ENCODE results near the gene IL18. TPM values are rescaled to one million over a fixed set of nuclear protein-coding genes. Genes with fewer than 3 reads are reported as not detected.

IL18 gene
- total RNA-seq, 1 donor from 2014 or later, result 72.1 TPM

DNA sequence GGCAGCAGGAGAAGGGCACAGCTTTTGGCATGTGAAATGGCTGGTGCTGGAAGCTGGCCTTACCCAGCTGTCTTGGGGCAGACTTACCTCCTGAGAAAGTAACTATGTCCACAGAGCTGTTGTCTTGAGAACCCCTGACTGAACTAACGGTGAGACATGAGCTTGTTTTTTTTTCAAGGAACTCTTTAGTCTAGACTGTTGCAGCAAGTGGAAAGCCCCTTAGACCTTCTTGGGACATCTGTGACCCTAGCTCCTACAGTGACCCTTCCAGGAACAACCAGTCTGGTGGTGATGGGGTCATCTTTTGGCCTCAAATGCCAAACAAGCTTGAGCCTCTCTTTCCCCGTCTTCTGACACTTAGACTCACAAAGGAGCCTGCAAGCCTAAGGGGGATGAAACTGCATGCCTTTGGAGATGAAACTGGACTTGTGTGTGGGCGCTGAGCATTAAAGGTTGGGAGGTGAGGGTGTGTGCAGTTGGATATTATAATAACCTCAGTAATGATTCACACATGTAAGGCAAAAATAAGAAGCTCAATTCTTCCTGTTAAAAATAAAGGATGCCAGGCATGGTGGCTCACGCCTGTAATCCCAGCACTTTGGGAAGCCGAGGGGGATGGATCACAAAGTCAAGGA, 41.8 kb downstream of the IL18 start:
- peak; percentile 28 for DNase-seq (ENCODE audit: low read depth)
- H3K27me3 ChIP-seq (ENCODE audit: control insufficient read depth, insufficient read depth, low read length), result no peaks in the 10 kb centered on the region
- no peaks in the 10 kb centered on the region for H3K36me3 ChIP-seq (ENCODE audit: control insufficient read depth, insufficient read depth, low read length)
- no peak for FAIRE-seq
- TF ChIP-seq, protein P1, sequence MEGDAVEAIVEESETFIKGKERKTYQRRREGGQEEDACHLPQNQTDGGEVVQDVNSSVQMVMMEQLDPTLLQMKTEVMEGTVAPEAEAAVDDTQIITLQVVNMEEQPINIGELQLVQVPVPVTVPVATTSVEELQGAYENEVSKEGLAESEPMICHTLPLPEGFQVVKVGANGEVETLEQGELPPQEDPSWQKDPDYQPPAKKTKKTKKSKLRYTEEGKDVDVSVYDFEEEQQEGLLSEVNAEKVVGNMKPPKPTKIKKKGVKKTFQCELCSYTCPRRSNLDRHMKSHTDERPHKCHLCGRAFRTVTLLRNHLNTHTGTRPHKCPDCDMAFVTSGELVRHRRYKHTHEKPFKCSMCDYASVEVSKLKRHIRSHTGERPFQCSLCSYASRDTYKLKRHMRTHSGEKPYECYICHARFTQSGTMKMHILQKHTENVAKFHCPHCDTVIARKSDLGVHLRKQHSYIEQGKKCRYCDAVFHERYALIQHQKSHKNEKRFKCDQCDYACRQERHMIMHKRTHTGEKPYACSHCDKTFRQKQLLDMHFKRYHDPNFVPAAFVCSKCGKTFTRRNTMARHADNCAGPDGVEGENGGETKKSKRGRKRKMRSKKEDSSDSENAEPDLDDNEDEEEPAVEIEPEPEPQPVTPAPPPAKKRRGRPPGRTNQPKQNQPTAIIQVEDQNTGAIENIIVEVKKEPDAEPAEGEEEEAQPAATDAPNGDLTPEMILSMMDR (IDR thresholded peaks at IDR 0.05; ENCODE audit: insufficient read depth, low read length, severe bottlenecking), result no peak
- H3K4me3 ChIP-seq (ENCODE audit: low read depth, low read length), result no peak overlapping the region

DNA sequence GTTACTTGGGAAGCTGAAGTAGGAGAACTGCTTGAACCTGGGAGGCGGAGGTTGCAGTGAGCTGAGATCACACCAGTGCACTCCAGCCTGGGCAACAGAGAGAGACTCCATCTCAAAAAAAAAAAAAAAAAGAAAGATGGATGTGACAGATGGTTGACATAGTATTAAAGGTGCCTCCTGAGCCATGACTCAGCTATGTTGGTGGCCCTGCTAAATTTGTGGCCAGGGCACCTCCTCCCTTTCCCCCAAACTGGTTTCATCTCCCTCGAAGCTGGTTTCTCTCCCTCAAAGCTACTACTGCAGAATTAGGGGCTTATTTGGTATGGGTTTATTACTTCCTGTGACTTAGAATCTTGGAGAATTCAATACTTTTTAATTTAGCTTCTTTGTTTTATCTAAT, 45.7 kb downstream of the IL18 start:
- TF ChIP-seq, protein P1 (IDR thresholded peaks at IDR 0.05; ENCODE audit: insufficient read depth, low read length, severe bottlenecking), result no peak
- DNase-seq (ENCODE audit: low read depth) (no peak), FAIRE-seq (no peak)
- Histone ChIP-seq H3K36me3 (ENCODE audit: control insufficient read depth, insufficient read depth, low read length) (no peaks in the 10 kb centered on the region), H3K27me3 (ENCODE audit: control insufficient read depth, insufficient read depth, low read length) (no peaks in the 10 kb centered on the region), H3K4me3 (ENCODE audit: low read depth, low read length) (no peak overlapping the region)

DNA sequence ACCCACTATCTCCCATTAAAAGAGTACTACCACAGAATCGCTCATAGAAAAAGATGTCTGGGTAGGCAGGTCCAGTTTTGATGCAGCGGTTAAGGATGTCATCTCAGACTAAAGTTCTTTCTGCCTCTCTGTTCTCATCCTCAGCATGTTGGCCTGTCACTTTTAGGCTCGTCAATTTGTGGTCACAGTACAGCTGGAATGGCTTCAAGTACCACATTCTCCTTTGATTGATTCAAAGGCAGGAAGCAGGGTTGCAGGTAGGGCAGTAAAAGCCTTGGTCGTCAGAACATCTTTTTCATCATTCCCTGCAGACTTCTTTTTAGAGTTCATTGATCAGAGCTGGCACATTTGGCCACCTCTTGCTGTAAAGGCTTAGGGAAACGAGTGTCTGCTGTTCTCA, 48.5 kb downstream of the IL18 start:
- DNase-seq (ENCODE audit: low read depth) (no peak), FAIRE-seq (no peak)
- TF ChIP-seq, protein P1 (IDR thresholded peaks at IDR 0.05; ENCODE audit: insufficient read depth, low read length, severe bottlenecking), result no peak
- no peaks in the 10 kb centered on the region for H3K27me3 ChIP-seq (ENCODE audit: control insufficient read depth, insufficient read depth, low read length)
- no peaks in the 10 kb centered on the region for H3K36me3 ChIP-seq (ENCODE audit: control insufficient read depth, insufficient read depth, low read length)
- H3K4me3 ChIP-seq (ENCODE audit: low read depth, low read length), result no peak overlapping the region

DNA sequence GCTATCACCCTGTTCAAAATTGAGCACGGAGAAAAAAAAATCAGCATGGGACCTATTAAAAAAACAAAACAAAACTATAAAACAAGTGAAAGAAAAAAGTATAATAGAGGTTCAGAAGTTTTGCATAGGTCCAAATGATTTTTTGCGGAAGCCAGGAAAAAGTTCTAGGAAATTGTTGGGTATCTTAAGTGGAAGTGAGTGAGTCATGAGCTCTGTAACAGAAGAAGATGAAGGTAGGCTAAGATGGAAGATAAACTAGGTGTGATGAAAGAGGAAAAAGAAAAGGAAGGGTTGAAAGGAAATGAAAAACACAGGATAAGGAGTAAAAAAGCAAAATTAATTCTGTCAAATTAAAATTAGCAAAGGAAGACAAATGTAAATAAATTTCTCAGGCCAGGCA, 49.4 kb downstream of the IL18 start:
- H3K36me3 ChIP-seq (ENCODE audit: control insufficient read depth, insufficient read depth, low read length), result no peaks in the 10 kb centered on the region
- no peak overlapping the region for H3K4me3 ChIP-seq (ENCODE audit: low read depth, low read length)
- TF ChIP-seq, protein P1 (IDR thresholded peaks at IDR 0.05; ENCODE audit: insufficient read depth, low read length, severe bottlenecking), result no peak
- no peaks in the 10 kb centered on the region for H3K27me3 ChIP-seq (ENCODE audit: control insufficient read depth, insufficient read depth, low read length)
- no peak for FAIRE-seq
- DNase-seq (ENCODE audit: low read depth), result no peak

DNA sequence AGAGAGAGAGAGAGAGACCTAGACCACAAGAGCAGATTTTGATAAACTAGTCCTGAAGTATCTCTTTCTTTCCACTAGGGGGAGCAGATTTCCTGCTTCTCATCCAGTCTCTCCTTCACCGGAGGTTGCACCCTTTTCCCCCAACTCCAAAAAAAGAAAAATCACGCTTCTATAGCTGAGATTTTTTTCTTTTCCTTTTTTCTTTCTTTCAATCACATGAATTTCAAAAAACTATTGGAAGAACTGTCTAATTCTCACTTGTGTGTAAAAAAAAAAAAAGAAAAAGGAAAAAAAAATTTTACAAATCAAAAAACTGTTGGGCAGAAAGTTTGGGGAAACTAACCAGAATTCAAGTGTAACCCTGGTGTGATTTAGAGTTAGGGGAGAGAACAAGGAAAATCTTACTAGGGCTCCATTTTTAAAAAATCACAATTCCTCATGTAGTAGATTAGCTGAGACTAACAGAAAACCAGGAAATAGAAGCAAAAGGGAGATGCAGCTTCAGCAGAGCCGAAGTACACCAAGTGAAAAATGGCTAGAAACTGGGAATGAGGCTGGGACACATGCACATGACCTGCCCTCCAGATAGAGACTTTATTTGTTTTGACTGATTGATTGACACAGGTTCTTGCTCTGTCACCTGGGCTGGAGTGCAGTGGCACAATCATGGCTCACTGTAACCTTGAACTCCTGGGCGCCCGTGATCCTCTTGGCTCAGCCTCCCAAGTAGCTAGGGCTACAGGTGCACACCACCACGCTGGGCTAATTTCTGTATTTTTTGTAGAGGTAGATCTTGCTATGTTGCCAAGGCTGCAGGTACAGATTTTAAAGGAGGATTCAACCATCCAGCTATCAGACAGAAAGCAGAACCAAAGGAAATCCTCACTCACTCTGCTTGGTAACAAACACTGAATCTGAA, 50.1 kb downstream of the IL18 start:
- DNase-seq (ENCODE audit: low read depth) (peak; percentile 62), FAIRE-seq (no peak)

More for the DNA sequence above, 50.1 kb downstream of the IL18 start:
- H3K36me3 ChIP-seq (ENCODE audit: control insufficient read depth, insufficient read depth, low read length), result no peaks in the 10 kb centered on the region
- TF ChIP-seq, protein P1 (IDR thresholded peaks at IDR 0.05; ENCODE audit: insufficient read depth, low read length, severe bottlenecking), result peak; percentile 72
- no peak overlapping the region for H3K4me3 ChIP-seq (ENCODE audit: low read depth, low read length)
- no peaks in the 10 kb centered on the region for H3K27me3 ChIP-seq (ENCODE audit: control insufficient read depth, insufficient read depth, low read length)

Data from bronchial epithelial cell (primary cell).